Measurements from ENCODE around the gene AUTS2.

Gene AUTS2

DNA sequence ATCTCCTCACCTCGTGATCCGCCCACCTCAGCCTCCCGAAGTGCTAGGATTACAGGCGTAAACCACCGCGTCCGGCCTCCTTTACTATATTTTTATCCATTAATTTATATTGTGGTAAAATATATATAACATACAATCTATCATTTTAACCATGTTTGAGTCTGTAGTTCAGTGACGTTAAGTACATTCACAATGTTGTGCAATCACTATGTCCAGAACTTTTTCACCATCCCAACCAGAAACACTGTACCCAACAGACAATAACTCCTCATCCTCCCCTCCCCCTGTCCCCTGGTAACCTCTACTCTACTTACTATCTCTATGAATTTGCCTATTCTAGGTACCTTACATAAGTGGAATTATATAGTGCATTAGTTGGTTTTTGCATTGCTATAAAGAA lies 1236.1 kb downstream of the AUTS2 start:
- DNase-seq (ENCODE audit: low spot score), result no peak

DNA sequence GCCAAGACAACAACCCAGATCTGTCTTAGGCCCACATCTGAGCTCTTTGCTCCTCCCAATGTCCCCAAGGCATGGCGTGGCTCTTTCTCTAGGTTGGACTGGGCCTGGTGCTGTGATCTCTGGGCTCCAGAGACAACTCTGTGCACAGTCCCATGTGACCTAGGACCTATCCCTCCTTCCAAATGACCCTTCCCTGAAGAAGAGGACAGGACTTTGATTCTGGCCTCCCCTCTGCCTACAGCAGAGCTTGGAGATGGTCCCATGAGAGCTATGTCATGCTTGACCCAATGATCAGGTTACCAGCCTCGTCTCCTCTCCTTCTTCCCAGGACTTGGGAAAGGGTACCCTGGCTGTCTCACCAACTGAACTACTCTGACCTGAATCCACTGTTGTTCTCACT lies 1237.4 kb downstream of the AUTS2 start:
- DNase-seq (ENCODE audit: low spot score), result no peak

DNA sequence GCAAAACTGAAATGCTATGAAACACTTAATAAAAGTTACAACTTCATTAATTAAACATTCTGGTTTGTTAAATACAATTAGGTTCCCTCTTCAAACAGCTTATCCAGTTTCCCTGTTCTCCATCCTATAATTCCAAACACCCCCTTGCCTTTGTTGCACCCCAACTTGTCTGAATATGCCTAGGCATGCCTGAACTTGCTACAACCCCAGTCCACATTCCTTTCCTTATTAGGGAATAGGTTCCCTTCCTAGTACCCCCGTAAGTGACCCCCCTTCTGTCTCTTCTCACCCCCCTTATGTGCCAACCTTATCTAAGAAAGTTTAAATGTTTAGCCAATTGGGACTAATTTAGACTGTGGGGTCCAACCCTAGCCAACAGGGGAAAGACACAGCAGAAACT lies 1238.0 kb downstream of the AUTS2 start:
- no peak for DNase-seq (ENCODE audit: low spot score)

DNA sequence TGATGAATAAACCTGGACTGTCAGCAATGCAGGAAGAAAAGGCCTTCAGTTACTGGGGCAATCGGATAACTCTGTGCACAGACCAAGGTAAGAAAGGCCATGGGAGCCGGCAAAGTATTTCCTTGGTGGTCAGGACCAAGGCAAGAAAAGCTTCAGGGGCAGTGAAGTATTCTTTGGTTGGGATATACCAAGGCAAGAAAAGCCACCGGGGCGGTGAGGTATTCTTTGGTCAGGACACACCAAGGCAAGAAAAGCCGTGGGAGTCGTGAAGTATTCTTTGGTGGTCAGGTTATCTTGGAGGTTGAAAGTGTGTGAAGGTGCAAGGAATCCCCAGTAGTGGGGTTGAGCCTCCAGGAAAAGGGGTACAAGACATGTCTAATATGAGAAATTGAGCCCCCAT lies 1238.7 kb downstream of the AUTS2 start:
- no peak for DNase-seq (ENCODE audit: low spot score)

DNA sequence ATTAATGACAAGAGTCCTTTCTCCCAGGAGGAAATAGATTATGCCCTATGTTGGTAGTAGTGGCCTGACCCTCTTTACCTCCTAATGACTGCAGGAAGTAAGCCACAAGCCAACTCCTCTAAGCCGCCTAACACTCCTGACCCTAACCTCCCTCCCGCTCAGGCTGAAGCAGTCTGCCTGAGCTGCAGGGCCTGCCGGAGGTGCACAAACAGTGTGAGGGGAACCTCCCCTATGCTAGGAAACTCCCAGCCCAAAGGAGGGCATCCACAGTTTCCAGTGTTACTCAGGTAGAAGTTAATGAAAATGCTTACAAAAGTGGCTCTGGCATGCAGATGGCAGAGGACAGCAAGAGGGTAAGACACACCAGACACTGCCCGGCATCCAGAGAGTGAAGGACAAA lies 1239.3 kb downstream of the AUTS2 start:
- DNase-seq (ENCODE audit: low spot score), result no peak

DNA sequence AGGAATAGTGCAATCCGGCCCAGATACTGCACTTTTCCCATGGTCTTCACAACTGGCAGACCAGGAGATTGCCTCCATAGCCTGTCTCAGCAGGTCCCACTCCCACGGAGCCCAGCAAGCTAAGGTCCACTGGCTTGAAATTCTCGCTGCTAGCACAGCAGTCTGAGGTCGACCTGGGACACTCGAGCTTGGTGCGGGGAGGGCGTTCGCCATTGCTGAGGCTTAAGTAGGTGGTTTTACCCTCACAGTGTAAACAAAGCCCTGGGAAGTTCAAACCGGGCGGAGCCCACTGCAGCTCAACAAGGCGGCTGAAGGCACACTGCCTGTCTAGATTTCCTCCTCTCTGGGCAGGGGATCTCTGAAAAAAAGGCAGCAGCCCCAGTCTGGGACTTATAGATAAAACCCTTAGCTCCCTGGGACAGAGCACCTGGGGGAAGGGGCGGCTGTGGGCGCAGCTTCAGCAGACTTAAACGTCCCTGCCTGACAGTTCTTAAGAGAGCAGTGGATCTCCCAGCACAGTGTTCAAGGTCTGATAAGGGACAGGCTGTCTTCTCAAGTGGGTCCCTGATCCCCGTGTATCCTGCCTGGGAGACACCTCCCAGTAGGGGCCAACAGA lies 1240.1 kb downstream of the AUTS2 start:
- no peak for DNase-seq (ENCODE audit: low spot score)
